H1 (cell line): Measurements from ENCODE around the gene BRME1. TPM values are rescaled to one million over a fixed set of nuclear protein-coding genes. Genes with fewer than 3 reads are reported as not detected.

Experiments
- CBX8 ChIP-seq: fragments of 300-800, 300-1000 bp; sonication (generic); IDR thresholded peaks from 2 replicates; pipeline ENCODE4 v1.7.1; 2016; ENCODE audit warnings: low read depth, low read length, borderline replicate concordance
- CEBPB ChIP-seq: IDR thresholded peaks from 2 replicates; pipeline ENCODE4 v1.6.1; 2012; ENCODE audit warnings: low read depth, low read length
- CTBP2 ChIP-seq: IDR thresholded peaks from 2 replicates; pipeline ENCODE4 v1.7.0; 2011; ENCODE audit warnings: borderline replicate concordance, mild to moderate bottlenecking, moderate library complexity, mixed read lengths, low read length; ENCODE audit not compliant: insufficient read depth, insufficient read length
- EP300 ChIP-seq, 2 experiments: IDR thresholded peaks; 1 replicate in 1 of 2; 2 replicates in 1 of 2; pipeline ENCODE4 v1.6.1; 2011 to 2012; ENCODE audit warnings: low read depth in 2 of 2, low read length in 2 of 2, mild to moderate bottlenecking in 2 of 2, borderline replicate concordance in 1 of 2, inconsistent platforms in 1 of 2, moderate library complexity in 1 of 2
- GABPA ChIP-seq: IDR thresholded peaks from 2 replicates; pipeline ENCODE4 v1.6.1; 2011; ENCODE audit warnings: mild to moderate bottlenecking, low read length, moderate library complexity, borderline replicate concordance; ENCODE audit not compliant: insufficient read depth
- JUND ChIP-seq: IDR thresholded peaks from 2 replicates; pipeline ENCODE4 v1.6.1; 2011; ENCODE audit warnings: mild to moderate bottlenecking, improper control_type of control experiment, low read length
- KDM4A ChIP-seq: IDR thresholded peaks from one replicate; pipeline ENCODE4 v1.7.1; 2012; ENCODE audit warnings: low read depth, mild to moderate bottlenecking, moderate library complexity, low read length, inconsistent platforms; ENCODE audit not compliant: severe bottlenecking
- POU5F1 ChIP-seq: IDR thresholded peaks from 2 replicates; pipeline ENCODE4 v1.6.1; 2011; ENCODE audit warnings: low read depth, mild to moderate bottlenecking, low read length, moderate library complexity
- RBBP5 ChIP-seq: IDR thresholded peaks from 2 replicates; pipeline ENCODE4 v1.7.1; 2012; ENCODE audit warnings: low read depth, mild to moderate bottlenecking, inconsistent platforms, low read length, moderate library complexity, borderline replicate concordance
- SIN3A ChIP-seq, 2 experiments: IDR thresholded peaks in 1 of 2; conservative IDR thresholded peaks in 1 of 2; 2 replicates each; pipeline ENCODE4 v1.6.1; 2011 to 2012; ENCODE audit warnings: low read length in 2 of 2, improper control_type of control experiment in 1 of 2, low read depth in 1 of 2, mild to moderate bottlenecking in 1 of 2
- TEAD4 ChIP-seq: IDR thresholded peaks from 2 replicates; pipeline ENCODE4 v1.6.1; 2012; ENCODE audit warnings: low read depth, low read length, inconsistent platforms, mixed read lengths
- ZNF274 ChIP-seq: IDR thresholded peaks from 2 replicates; pipeline ENCODE4 v1.7.0; 2012; ENCODE audit warnings: low read length, borderline replicate concordance; ENCODE audit errors: extremely low read depth
- polyA plus RNA-seq, 7 experiments: library from polyadenylated mRNA; depleted of rRNA in 3 of 7; stranded (reverse) in 5 of 7; unstranded in 2 of 7; fragments of >200 nt in 5 of 7; fragments of 200-250 nt in 2 of 7; gene quantifications; 1 replicate in 5 of 7; 2 replicates in 1 of 7; 4 replicates in 1 of 7; pipeline versions ENCODE4 v1.2.1 to v1.2.3, GENCODE V29; 2011 to 2013; ENCODE audit warnings: missing spikeins in 2 of 7, mixed read lengths in 2 of 7
- total RNA-seq: library from RNA; stranded (reverse); fragmentation: NEBNext Ultra II Directional; extraction: Animal tissue kit (Norgen Biotek cat#: 25700); gene quantifications from 2 replicates; pipeline ENCODE4 v1.2.1, GENCODE V29; 2021

BRME1 gene
- total and polyA plus RNA-seq, 2 of the 8 experiments (the other 6 are each of a cell fraction or from before 2014, with no cell fraction given) = 4.6 to 4.7 TPM

GRCh38 chr19:13846557-13847406, 59.1 kb downstream of the BRME1 start (continued):
- TF ChIP-seq SIN3A (conservative IDR thresholded peaks at IDR 0.05 in 1 of 2, IDR thresholded peaks at IDR 0.05 in 1 of 2; ENCODE audit: low read depth in 1 of 2, low read length in 2 of 2) (peak in 1 of 2 experiments; percentile 23; a peak in 2 of 4 replicates), KDM4A (peak; percentile 25), CEBPB (peak; percentile 56; the same call in 1 of the 2 replicates), JUND (peak; percentile 89; the same call in 1 of the 2 replicates), POU5F1 (no peak), EP300 (IDR thresholded peaks at IDR 0.05; ENCODE audit: borderline replicate concordance in 1 of 2, low read depth in 2 of 2, low read length in 2 of 2) (peak in 1 of 2 experiments; percentile 89; a peak in 1 of 3 replicates), TEAD4 (peak; percentile 72), RBBP5 (peak; percentile 76; the same call in 1 of the 2 replicates), ZNF274 (no peak), CTBP2 (peak; percentile 20), CBX8 (no peak), GABPA (no peak)
